H1 (cell line): ENCODE data around the gene POLA2. TPM values are rescaled to one million over a fixed set of nuclear protein-coding genes. Genes with fewer than 3 reads are reported as not detected.

Experiments
- CTCF ChIA-PET: fragments of 300-600 bp; sonication (Branson Sonifier 250); formaldehyde crosslinking; loops from one replicate; lab custom pipeline; 2021; ENCODE audit not compliant: partially characterized antibody; lab: Charles Lee
- POLR2A ChIA-PET: fragments of 300-600 bp; sonication (Branson Sonifier 250); formaldehyde crosslinking; loops from one replicate; lab custom pipeline; 2021; ENCODE audit warnings: inconsistent platforms; ENCODE audit not compliant: partially characterized antibody; lab: Charles Lee
- DNase-seq, 2 experiments: peaks; one replicate each; pipeline versions ENCODE4 v3.0.0 to v3.0.0-alpha.2; 2010 to 2022; ENCODE audit warnings: low spot score in 2 of 2, low read depth in 1 of 2, mixed read lengths in 1 of 2
- FAIRE-seq: peaks from 2 replicates; lab custom pipeline; 2011; peaks lifted over from hg19 to GRCh38; lab: Jason Lieb, UNC
- H2AFZ ChIP-seq: 2 replicates; pipeline ENCODE4 v1.8.1; 2012; ENCODE audit warnings: low read length, inconsistent platforms
- H2AK5ac ChIP-seq: 2 replicates; pipeline ENCODE4 v1.6.1; 2013; ENCODE audit warnings: low read depth, low read length
- H2BK120ac ChIP-seq: replicated peaks from 2 replicates; pipeline ENCODE3; 2013; ENCODE audit warnings: low read depth, low read length, inconsistent platforms
- H2BK12ac ChIP-seq: 2 replicates; pipeline ENCODE4 v1.6.1; 2013; ENCODE audit warnings: low read depth, low read length
- H2BK15ac ChIP-seq: 2 replicates; pipeline ENCODE4 v1.6.1; 2013; ENCODE audit warnings: low read length
- H2BK20ac ChIP-seq: 2 replicates; pipeline ENCODE4 v1.6.1; 2013; ENCODE audit warnings: low read length
- H2BK5ac ChIP-seq: 2 replicates; pipeline ENCODE4 v1.6.1; 2013; ENCODE audit warnings: low read depth, low read length
- H3K14ac ChIP-seq: 2 replicates; pipeline ENCODE4 v1.6.1; 2013; ENCODE audit warnings: inconsistent platforms; ENCODE audit not compliant: insufficient read length
- H3K18ac ChIP-seq: 2 replicates; pipeline ENCODE4 v1.6.1; 2013; ENCODE audit warnings: low read length; ENCODE audit errors: extremely low read depth
- H3K23ac ChIP-seq: 2 replicates; pipeline ENCODE4 v1.6.1; 2013; ENCODE audit warnings: inconsistent platforms; ENCODE audit not compliant: insufficient read length
- H3K23me2 ChIP-seq: 2 replicates; pipeline ENCODE4 v1.6.1; 2013; ENCODE audit warnings: low read depth, low read length
- H3K27ac ChIP-seq: 2 replicates; pipeline ENCODE4 v1.6.1; 2011; ENCODE audit warnings: low read depth, low read length, inconsistent platforms
- H3K27me3 ChIP-seq, 4 experiments: replicated peaks in 1 of 4; 1 replicate in 1 of 4; 2 replicates in 3 of 4; pipeline versions ENCODE4 v1.6.1 to v1.8.1; 2011 to 2013; ENCODE audit warnings: low read length in 3 of 4, mild to moderate bottlenecking in 3 of 4, inconsistent platforms in 2 of 4, mixed read lengths in 2 of 4, moderate library complexity in 1 of 4; ENCODE audit not compliant: control insufficient read depth in 3 of 4, insufficient read depth in 3 of 4; ENCODE audit errors: extremely low read depth in 1 of 4
- H3K36me3 ChIP-seq, 4 experiments: 2 replicates each; pipeline versions ENCODE4 v1.6.1 to v1.8.1; 2011 to 2013; ENCODE audit warnings: mild to moderate bottlenecking in 4 of 4, low read length in 3 of 4, moderate library complexity in 2 of 4, control low read depth in 1 of 4, inconsistent platforms in 1 of 4; ENCODE audit not compliant: insufficient read depth in 4 of 4, control insufficient read depth in 2 of 4
- H3K4ac ChIP-seq: replicated peaks from 2 replicates; pipeline ENCODE3; 2013; ENCODE audit warnings: low read length, low read depth, mixed read lengths, inconsistent platforms; ENCODE audit not compliant: insufficient read length
- H3K4me1 ChIP-seq, 4 experiments: replicated peaks in 1 of 4; 1 replicate in 1 of 4; 2 replicates in 3 of 4; pipeline versions ENCODE4 v1.6.1 to v1.8.1; 2011 to 2013; ENCODE audit warnings: low read length in 3 of 4, inconsistent platforms in 2 of 4, mixed read lengths in 1 of 4; ENCODE audit not compliant: insufficient read depth in 4 of 4, control insufficient read depth in 3 of 4
- H3K4me2 ChIP-seq, 2 experiments: 2 replicates each; pipeline versions ENCODE4 v1.6.1 to v1.8.1; 2011 to 2013; ENCODE audit warnings: low read depth in 2 of 2, low read length in 2 of 2, control low read depth in 1 of 2, inconsistent platforms in 1 of 2, mild to moderate bottlenecking in 1 of 2; ENCODE audit not compliant: insufficient read depth in 1 of 2
- H3K4me3 ChIP-seq, 4 experiments: fragments of 200-600, 300-600 bp in 1 of 4; sonication (generic), shearing (Covaris generic), sonication (Bioruptor Twin) in 1 of 4; 2 replicates each; pipeline versions ENCODE4 v1.5.1 to v1.8.1; 2011 to 2016; ENCODE audit warnings: low read length in 4 of 4, low read depth in 3 of 4, control low read depth in 2 of 4, inconsistent platforms in 2 of 4, mild to moderate bottlenecking in 2 of 4, mixed read lengths in 1 of 4, moderate library complexity in 1 of 4; ENCODE audit not compliant: insufficient read depth in 2 of 4; ENCODE audit errors: extremely low read depth in 1 of 4
- H3K56ac ChIP-seq: replicated peaks from 2 replicates; pipeline ENCODE3; 2013; ENCODE audit warnings: low read depth, mild to moderate bottlenecking, mixed read lengths, low read length, inconsistent platforms; ENCODE audit not compliant: insufficient read length
- H3K79me1 ChIP-seq: 2 replicates; pipeline ENCODE4 v1.6.1; 2013; ENCODE audit warnings: low read depth, low read length, control low read depth
- H3K79me2 ChIP-seq, 2 experiments: 2 replicates each; pipeline versions ENCODE4 v1.6.1 to v1.8.1; 2012 to 2013; ENCODE audit warnings: low read length in 2 of 2, mild to moderate bottlenecking in 2 of 2, inconsistent platforms in 1 of 2; ENCODE audit not compliant: insufficient read depth in 2 of 2, control insufficient read depth in 1 of 2
- H3K9ac ChIP-seq, 4 experiments: replicated peaks in 1 of 4; 1 replicate in 1 of 4; 2 replicates in 3 of 4; pipeline versions ENCODE4 v1.6.1 to v1.8.1; 2011 to 2013; ENCODE audit warnings: low read depth in 3 of 4, low read length in 3 of 4, control low read depth in 2 of 4, mild to moderate bottlenecking in 2 of 4, moderate library complexity in 2 of 4, inconsistent platforms in 1 of 4; ENCODE audit errors: extremely low read depth in 1 of 4
- H3K9me3 ChIP-seq, 2 experiments: 2 replicates each; pipeline versions ENCODE4 v1.6.1 to v1.8.1; 2012 to 2013; ENCODE audit warnings: mild to moderate bottlenecking in 2 of 2, moderate library complexity in 2 of 2, control low read depth in 1 of 2, inconsistent platforms in 1 of 2, low read depth in 1 of 2, low read length in 1 of 2, mixed read lengths in 1 of 2; ENCODE audit not compliant: insufficient read depth in 2 of 2
- H4K20me1 ChIP-seq, 2 experiments: replicated peaks in 1 of 2; 2 replicates each; pipeline versions ENCODE3 to v1.8.1; 2011 to 2013; ENCODE audit warnings: inconsistent platforms in 2 of 2, low read length in 2 of 2, mild to moderate bottlenecking in 1 of 2; ENCODE audit not compliant: insufficient read depth in 2 of 2, control insufficient read depth in 1 of 2
- H4K5ac ChIP-seq: 2 replicates; pipeline ENCODE4 v1.6.1; 2013; ENCODE audit warnings: low read length, low read depth, mixed read lengths, inconsistent platforms; ENCODE audit not compliant: insufficient read length
- H4K8ac ChIP-seq: 2 replicates; pipeline ENCODE4 v1.8.0; 2013; ENCODE audit warnings: mild to moderate bottlenecking, moderate library complexity, low read length, inconsistent platforms; ENCODE audit not compliant: insufficient read depth; ENCODE audit errors: extremely low read depth
- H4K91ac ChIP-seq: replicated peaks from 2 replicates; pipeline ENCODE3; 2013; ENCODE audit warnings: low read length, mixed read lengths, inconsistent platforms; ENCODE audit not compliant: insufficient read length
- WGBS, 2 experiments: shearing (Covaris generic) in 1 of 2; methylation state at CpG; one replicate each; pipeline versions ENCODE4 v1.1.6 to v1.1.7; 2013 to 2015; ENCODE audit warnings: low lambda C conversion rate in 2 of 2, mixed read lengths in 2 of 2, inconsistent platforms in 1 of 2, low coverage in 1 of 2, missing lambda C conversion rate in 1 of 2; ENCODE audit not compliant: insufficient replicate concordance in 2 of 2, insufficient coverage in 1 of 2, insufficient read length in 1 of 2; ENCODE audit errors: extremely low coverage in 1 of 2, missing lambda C conversion rate in 1 of 2; 5-methylcytosine and 5-hydroxymethylcytosine counted together
- polyA plus RNA-seq, 7 experiments: library from polyadenylated mRNA; depleted of rRNA in 3 of 7; stranded (reverse) in 5 of 7; unstranded in 2 of 7; fragments of >200 nt in 5 of 7; fragments of 200-250 nt in 2 of 7; gene quantifications; 1 replicate in 5 of 7; 2 replicates in 1 of 7; 4 replicates in 1 of 7; pipeline versions ENCODE4 v1.2.1 to v1.2.3, GENCODE V29; 2011 to 2013; ENCODE audit warnings: missing spikeins in 2 of 7, mixed read lengths in 2 of 7
- total RNA-seq: library from RNA; stranded (reverse); fragmentation: NEBNext Ultra II Directional; extraction: Animal tissue kit (Norgen Biotek cat#: 25700); gene quantifications from 2 replicates; pipeline ENCODE4 v1.2.1, GENCODE V29; 2021
- TF ChIP-seq, protein P1 (sequence below): IDR thresholded peaks from 2 replicates; pipeline ENCODE4 v1.6.1; 2012; ENCODE audit warnings: inconsistent platforms

Gene POLA2
- total and polyA plus RNA-seq, 2 of the 8 experiments (the other 6 are each of a cell fraction or from before 2014, with no cell fraction given): 31.2 to 55.9 TPM

DNA sequence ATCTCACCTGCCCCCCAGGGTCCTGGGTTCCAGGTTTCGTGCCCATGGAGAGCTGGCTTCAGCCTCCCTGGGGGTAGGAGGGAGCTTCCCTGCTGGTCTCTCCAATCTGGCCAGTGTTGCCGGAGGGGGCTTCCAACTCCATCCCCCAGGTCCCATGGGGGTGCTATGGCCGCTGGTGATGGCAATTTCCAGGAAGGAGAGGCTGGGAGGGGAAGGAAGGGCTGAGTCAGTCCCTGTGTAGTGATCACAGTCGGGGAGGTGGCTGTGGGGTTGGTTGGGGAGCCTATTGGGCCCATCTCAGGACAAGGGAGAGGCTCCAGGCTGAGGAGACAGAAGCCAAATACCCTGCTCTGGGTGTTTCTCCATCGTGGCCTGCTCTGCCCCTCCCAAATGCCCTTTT is 47.2 kb downstream of the POLA2 start:
- Histone ChIP-seq H2BK12ac (no peak overlapping the region), H2AK5ac (0 out of 2 replicates have a peak overlapping the region, but pooled peaks have one; percentile 24), H3K79me2 (no peaks in the 10 kb centered on the region), H3K23ac (no peak overlapping the region), H4K20me1 (peaks cover 0 to 12% of the 10 kb centered on the region in 2 experiments), H3K36me3 (peaks cover 0 to 1% (median 0%) of the 10 kb centered on the region in 4 experiments; a peak in 1 of 8 replicates), H3K79me1 (no peaks in the 10 kb centered on the region; the same call in 1 of the 2 replicates), H2BK5ac (no peak overlapping the region), H3K4me2 (no peak overlapping the region), H3K23me2 (peaks cover 5% of the 10 kb centered on the region; the same call in 1 of the 2 replicates), H3K27me3 (peaks cover 0 to 12% (median 8%) of the 10 kb centered on the region in 4 experiments; a peak in 5 of 7 replicates), H2BK20ac (no peak overlapping the region), H3K4me3 (no peak overlapping the region), H3K14ac (no peak overlapping the region), H4K91ac (no peak overlapping the region), H2BK120ac (no peak overlapping the region), H3K9ac (no peak overlapping the region), H3K56ac (no peak overlapping the region), H3K4me1 (peaks cover 0 to 4% (median 0%) of the 10 kb centered on the region in 4 experiments; a peak in 4 of 7 replicates), H4K8ac (no peak overlapping the region), H3K27ac (no peak overlapping the region), H2AFZ (no peak overlapping the region), H4K5ac (no peak overlapping the region), H3K4ac (no peak overlapping the region), H3K18ac (no peak overlapping the region; the same call in 1 of the 2 replicates), H2BK15ac (no peak overlapping the region), H3K9me3 (no peaks in the 10 kb centered on the region)
- no peak for DNase-seq
- ChIA-PET POLR2A (interaction anchor here (0.7 to 14.1 kb wide), 3 partner anchors 13 to 20 kb away, joined by 3 to 208 read pairs (median 4); partner anchors contain the start of gene DPF2), CTCF (interaction anchor here (45.6 to 52.8 kb wide), 2 partner anchors 5 to 22 kb away, joined by 1179 read pairs; partner anchors contain the start of genes CDC42EP2 and DPF2)
- no peak for FAIRE-seq
- WGBS, 2 experiments: 93% methylated on average over 5 of the region's 5 CpGs; no CpG with 5 or more reads in 1 of the 2 experiments
- TF ChIP-seq, protein P1, sequence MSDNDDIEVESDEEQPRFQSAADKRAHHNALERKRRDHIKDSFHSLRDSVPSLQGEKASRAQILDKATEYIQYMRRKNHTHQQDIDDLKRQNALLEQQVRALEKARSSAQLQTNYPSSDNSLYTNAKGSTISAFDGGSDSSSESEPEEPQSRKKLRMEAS: no peak
